DMS153 treated with DMSO at 0.1 percent for 48 hours (cell line): ENCODE measurements around the gene MED19.
"Not testable (repeated sequence)": the region's sequence is repeated elsewhere in the genome, so short reads cannot be mapped to it uniquely, and the experiment has no call there.

Experiments
- DNase-seq: peaks from one replicate; lab custom pipeline; 2025; ENCODE audit not compliant: unreplicated experiment; lab: John Stamatoyannopoulos, UW

Gene MED19

DNA sequence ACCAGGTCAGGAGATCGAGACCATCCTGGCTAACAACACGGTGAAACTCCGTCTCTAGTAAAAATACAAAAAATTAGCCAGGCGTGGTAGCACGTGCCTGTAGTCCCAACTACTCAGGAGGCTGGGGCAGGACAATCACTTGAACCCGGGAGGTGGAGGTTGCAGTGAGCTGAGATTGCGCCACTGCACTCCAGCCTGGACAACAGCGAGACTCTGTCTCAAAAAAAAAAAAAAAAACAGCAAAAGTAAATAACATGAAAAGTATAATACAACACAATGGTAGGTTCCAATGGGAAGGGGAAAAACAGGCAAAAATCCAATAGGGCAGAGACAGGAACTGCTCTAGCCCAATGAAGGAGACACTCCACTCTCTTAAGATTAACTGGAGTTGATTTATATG lies 6.6 kb downstream of the MED19 start:
- not testable (repeated sequence) for DNase-seq

DNA sequence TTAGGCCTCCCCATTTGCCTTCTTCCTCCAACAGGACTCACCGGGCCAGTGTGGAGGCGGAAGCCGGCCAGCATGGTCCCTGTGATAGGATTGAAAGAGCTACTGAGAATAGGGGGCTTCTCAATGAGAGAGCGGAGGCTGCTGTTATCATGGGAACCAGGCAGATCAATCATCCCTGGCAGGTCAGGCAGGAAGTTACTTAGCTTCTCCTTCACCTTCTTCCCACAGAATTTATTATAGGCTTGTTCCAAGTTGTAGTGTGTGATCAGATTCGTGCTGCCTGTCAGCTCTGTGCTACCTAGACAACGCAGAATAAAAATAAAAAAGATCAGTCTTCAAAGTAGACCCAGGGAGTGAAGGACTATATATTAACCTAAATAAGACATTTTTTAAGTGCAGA lies 7.1 kb downstream of the MED19 start:
- DNase-seq = no peak

GRCh38 chr11:57703341-57703740 lies 8.7 kb downstream of the MED19 start:
- no peak for DNase-seq

DNA sequence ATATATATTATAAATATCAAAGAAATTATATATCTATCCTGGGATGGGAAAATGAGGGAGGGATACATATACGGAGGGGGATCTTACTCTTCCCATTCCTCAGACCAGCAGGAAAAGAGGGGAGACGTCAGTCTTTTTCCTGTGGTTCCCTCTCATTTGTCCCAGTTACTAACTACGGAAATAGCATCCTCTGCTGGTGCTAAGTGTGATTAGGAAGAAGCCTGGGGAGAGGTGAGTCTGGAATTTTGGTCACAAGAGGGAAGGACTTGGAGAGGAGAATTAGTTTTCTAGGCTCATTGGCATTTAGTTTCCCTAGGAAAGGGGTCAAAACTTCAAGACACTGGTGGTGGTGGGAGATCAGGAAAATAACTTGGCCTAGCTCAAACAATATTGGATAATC lies 11.6 kb downstream of the MED19 start:
- no peak for DNase-seq

GRCh38 chr11:57699813-57700212 lies 12.2 kb downstream of the MED19 start:
- no peak for DNase-seq

DNA sequence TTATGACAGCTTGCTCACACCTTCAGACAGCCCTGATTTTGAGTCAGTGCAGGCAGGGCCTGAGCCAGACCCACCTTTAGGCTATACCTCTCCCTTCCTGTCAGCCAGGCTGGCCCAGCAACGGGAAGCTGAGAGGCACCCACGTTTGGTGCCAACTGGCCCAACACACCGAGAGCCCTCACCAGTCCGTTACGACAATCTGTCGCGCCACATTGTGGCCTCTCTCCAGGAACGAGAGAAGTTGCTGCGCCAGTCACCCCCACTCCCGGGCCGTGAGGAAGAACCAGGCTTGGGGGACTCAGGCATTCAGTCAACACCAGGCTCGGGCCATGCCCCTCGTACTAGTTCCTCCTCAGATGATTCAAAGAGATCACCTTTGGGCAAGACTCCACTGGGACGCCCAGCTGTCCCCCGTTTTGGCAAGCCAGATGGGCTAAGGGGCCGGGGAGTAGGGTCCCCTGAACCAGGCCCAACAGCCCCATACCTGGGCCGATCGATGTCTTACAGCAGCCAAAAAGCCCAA lies 13.1 kb downstream of the MED19 start:
- DNase-seq = no peak

GRCh38 chr11:57690474-57690873 lies 21.5 kb downstream of the MED19 start:
- DNase-seq = not testable (repeated sequence)

DNA sequence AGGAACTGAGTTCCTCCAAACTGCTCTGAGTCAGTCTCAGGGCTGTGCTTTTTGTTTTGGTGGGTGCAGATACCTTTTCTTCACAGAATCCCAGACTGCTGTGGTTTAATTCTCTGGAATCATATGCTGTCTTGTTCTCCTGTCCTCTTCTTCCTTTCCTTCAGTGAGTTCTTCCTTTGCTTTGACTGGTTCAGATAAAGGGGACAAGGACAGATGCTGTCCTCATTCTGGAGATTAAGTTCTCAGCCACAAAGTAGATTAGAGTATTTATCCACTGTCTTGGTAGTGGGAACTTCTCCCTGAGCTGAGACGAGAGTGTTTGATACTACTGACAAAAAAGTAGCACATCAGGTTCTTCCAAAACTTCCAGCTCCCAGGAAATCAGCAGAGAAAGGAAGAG lies 30.8 kb downstream of the MED19 start:
- DNase-seq = no peak

- no peak for DNase-seq
These were observed 31.5 kb downstream of the MED19 start for GRCh38 chr11:57680552-57680874.

DNA sequence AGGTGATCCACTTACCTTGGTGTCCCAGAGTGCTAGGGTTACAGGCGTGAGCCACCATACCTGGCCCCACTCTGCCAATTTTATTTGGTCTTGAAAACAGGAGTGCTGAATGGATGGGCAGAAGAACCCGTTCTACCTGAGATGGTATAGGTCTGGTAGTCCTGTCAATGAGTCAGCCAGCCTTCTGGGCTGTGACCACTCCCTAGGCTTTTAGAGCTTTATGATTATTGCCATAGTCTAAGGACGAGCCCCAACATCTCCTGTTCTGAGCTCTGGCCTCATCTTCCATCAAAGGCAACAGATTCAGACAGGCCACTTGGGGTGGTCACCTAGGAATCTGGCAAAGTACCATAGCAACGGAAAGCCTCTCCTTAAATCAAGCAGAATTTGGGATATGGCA lies 32.6 kb downstream of the MED19 start:
- DNase-seq = no peak

- DNase-seq = no peak
These were observed 36.7 kb downstream of the MED19 start for GRCh38 chr11:57675176-57675941.

GRCh38 chr11:57674251-57674650 lies 37.8 kb downstream of the MED19 start:
- DNase-seq = no peak

GRCh38 chr11:57668434-57668782 lies 43.6 kb downstream of the MED19 start:
- no peak for DNase-seq

DNA sequence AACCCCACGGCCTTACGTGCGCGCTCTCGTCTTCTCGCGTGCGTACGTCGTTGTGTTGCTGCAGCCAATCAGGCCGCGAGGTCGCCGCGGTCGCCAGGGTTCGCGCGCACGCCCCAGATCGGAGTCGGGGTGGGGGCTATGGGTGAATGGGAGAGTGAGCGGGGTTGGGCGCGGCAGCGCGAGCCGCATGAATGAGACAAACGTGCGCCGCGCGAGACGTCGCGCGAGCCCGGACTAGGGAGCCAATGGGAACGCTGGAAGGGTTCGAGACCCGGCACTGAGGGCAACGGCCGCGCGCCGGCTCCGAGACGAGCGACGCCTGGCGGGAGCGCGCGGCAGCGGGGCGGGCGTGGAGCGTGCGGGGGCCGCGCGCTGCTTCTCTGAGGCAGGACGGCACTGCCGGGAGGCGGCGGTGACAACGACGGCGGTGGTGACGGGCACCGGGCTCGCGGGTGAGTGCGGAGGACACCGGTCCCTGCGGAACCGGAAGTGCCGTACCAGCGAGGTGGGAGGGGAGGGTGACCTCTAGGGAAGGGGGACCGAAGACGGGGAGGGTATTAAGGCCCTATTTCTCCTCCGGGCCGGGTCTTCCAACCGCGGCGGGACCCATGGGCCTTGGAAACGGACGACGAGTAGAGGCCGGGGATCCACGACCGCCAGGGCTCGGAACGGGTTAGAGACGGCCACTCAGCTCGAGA lies 44.1 kb downstream of the MED19 start, which contains the start of gene ZDHHC5:
TSS of gene ZDHHC5 (plus strand) at position 379 of the 698 bp plus-strand sequence. CDS start 4,977 bp downstream, outside the sequence.
- DNase-seq = peak; percentile 99

- peak; percentile 99 for DNase-seq
These were observed 44.8 kb downstream of the MED19 start for GRCh38 chr11:57667117-57667735.

DNA sequence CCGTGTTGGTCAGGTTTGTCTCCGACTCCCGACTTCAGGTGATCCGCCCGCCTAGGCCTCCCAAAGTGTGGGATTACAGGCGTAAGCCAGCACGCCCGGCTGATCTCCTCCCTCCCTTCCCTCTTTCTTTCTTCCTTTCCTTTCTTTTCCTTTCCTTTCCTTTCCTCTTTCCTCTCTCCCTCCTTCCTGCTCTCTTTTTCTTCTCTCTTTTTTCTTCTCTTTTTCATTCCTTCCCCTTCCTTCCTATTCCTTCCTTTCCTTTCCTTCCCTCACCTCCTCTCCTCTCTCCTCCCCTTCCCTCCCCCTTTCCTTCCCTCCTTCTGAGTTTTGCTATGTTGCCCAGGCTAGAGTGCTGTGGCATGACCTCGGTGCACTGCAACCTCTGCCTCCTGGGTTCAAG lies 48.0 kb downstream of the MED19 start:
- no peak for DNase-seq

DNA sequence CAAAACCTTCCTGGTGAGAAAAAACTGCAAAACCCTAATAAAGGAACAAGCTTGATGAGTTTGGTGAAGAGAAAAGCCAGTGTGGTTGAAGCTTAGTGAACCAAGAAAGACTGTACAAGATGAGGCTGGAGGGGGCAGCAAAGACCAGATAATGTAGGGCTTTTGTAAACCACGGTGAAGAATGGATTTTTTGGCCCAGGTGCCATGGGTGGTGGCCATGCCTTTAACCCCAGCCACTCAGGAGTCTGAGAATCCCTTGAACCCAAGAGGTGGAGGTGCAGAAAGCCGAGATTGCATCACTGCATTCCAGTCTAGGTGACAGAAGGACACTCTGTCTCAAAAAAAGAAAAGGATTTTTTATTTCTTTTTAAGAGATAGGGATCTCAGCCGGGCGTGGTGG lies 49.1 kb downstream of the MED19 start:
- DNase-seq = no peak

DNA sequence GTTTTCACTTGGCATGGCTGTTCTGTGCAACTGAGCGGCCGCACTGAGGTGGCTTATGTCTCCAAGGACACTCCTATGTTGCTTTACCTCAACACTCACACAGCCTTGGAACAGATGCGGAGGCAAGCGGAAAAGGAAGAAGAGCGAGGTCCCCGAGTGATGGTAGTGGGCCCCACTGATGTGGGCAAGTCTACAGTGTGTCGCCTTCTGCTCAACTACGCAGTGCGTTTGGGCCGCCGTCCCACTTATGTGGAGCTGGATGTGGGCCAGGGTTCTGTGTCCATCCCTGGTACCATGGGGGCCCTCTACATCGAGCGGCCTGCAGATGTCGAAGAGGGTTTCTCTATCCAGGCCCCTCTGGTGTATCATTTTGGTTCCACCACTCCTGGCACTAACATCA lies 52.3 kb downstream of the MED19 start:
- DNase-seq = no peak

GRCh38 chr11:57658023-57658361 lies 54.0 kb downstream of the MED19 start:
- no peak for DNase-seq

DNA sequence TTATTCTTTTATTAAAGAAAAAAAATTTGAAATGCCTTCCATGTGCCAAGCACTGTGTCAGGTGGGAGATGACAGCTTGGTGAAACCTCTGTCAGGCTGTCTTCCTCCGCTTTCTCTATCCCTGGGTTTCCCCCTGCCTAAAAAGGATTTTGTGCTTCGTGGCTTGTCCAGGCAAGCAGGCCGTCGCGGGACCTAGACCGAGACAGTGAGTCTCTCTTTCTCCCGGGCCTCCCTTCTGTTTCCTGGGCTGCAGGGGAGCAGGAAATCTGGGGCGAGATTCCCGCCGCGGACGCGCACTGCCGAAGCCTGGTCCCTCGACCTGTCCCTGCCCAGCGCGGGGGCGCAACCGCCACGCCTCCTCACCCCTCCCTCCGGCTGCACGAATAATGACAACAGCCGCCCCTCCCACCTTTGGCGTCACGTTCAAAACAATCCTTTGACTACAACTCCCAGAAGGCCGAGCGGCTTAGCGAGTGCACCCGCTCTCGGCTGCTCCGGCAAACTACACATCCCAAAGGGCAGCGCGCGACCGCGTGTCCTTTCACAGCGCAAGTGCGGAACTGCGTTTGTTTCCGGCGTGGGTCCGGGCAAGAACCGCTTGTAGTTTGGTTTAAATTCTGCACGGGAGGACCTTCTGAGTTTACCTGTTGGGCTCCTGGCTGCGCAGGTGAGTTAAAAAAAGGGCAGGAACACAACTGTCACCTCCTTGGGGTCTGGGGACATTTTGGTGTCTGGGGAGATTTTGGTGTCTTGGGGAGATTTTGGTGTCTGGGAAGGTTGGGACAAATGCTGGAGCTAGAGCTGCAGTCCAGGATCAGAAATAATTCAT lies 54.6 kb downstream of the MED19 start, which contains the start of gene CLP1:
TSS of gene CLP1 (plus strand) at position 569 of the 829 bp plus-strand sequence. CDS start 1,715 bp downstream, outside the sequence.
- DNase-seq = peak; percentile 96

- no peak for DNase-seq
These were observed 55.2 kb downstream of the MED19 start for GRCh38 chr11:57656885-57657193.
